Measurements from ENCODE around the gene MVB12B.

Gene MVB12B

GRCh38 chr9:126510564-126510963 lies 183.9 kb downstream of the MVB12B start:
- no peak for DNase-seq

GRCh38 chr9:126511411-126511810 lies 184.8 kb downstream of the MVB12B start:
- DNase-seq: no peak

GRCh38 chr9:126513159-126514036 lies 186.8 kb downstream of the MVB12B start:
- DNase-seq: no peak

GRCh38 chr9:126514037-126514821 lies 187.6 kb downstream of the MVB12B start:
- peak; percentile 67 for DNase-seq

- DNase-seq: no peak
Observed at GRCh38 chr9:126515001-126515872, 188.6 kb downstream of the MVB12B start.

GRCh38 chr9:126515873-126516505 lies 189.4 kb downstream of the MVB12B start:
- no peak for DNase-seq

- DNase-seq: no peak
Observed at GRCh38 chr9:126516561-126516935, 189.9 kb downstream of the MVB12B start.

- DNase-seq: no peak
Observed at GRCh38 chr9:126516936-126517832, 190.6 kb downstream of the MVB12B start.

GRCh38 chr9:126517833-126518356 lies 191.3 kb downstream of the MVB12B start:
- no peak for DNase-seq

- no peak for DNase-seq
Observed at GRCh38 chr9:126518763-126519162, 192.1 kb downstream of the MVB12B start.

- no peak for DNase-seq
Observed at GRCh38 chr9:126519660-126520420, 193.2 kb downstream of the MVB12B start.

GRCh38 chr9:126520453-126520852 lies 193.8 kb downstream of the MVB12B start:
- no peak for DNase-seq

- DNase-seq: no peak
Observed at GRCh38 chr9:126521089-126521488, 194.5 kb downstream of the MVB12B start.

- no peak for DNase-seq
Observed at GRCh38 chr9:126521551-126521950, 194.9 kb downstream of the MVB12B start.

- DNase-seq: no peak
Observed at GRCh38 chr9:126521976-126522590, 195.5 kb downstream of the MVB12B start.

GRCh38 chr9:126522612-126523356 lies 196.2 kb downstream of the MVB12B start:
- no peak for DNase-seq

- DNase-seq: no peak
Observed at GRCh38 chr9:126523611-126524111, 197.0 kb downstream of the MVB12B start.

GRCh38 chr9:126524353-126525077 lies 197.9 kb downstream of the MVB12B start:
- no peak for DNase-seq
